IMR-90 (cell line): Measurements from ENCODE around the gene GSG1L. TPM values are rescaled to one million over a fixed set of nuclear protein-coding genes. Genes with fewer than 3 reads are reported as not detected.

ENCODE experiments used
- ATAC-seq: fragments of 200-7000 bp; cut with Tn5 transposase; 2 replicates; pipeline ENCODE4 v1.9.1; 2020; ENCODE audit warnings: low read depth, mild to moderate bottlenecking, moderate library complexity
- BruUV-seq: library from RNA; stranded (reverse); fragments of 400-500 nt; replicated peaks from 2 replicates; lab custom pipeline; 2021; lab: Mats Ljungman, UMichigan
- CTCF ChIA-PET: fragments of 300-600 bp; formaldehyde crosslinking; extraction: SDS; loops from one replicate; lab custom pipeline; 2021; ENCODE audit warnings: antibody characterized with exemption; lab: Yijun Ruan, JAX
- POLR2A ChIA-PET: fragments of 300-600 bp; sonication (Branson Sonifier 250); formaldehyde crosslinking; loops from one replicate; lab custom pipeline; 2022; ENCODE audit warnings: antibody characterized with exemption; ENCODE audit not compliant: unreplicated experiment; lab: Charles Lee
- DNase-seq: peaks from one replicate; pipeline ENCODE4 v3.0.0; 2013
- H2AFZ ChIP-seq: replicated peaks from 2 replicates; pipeline ENCODE3; 2013; ENCODE audit warnings: low read length, mild to moderate bottlenecking; ENCODE audit not compliant: poor library complexity
- H2AK5ac ChIP-seq: 2 replicates; pipeline ENCODE4 v1.6.1; 2013; ENCODE audit warnings: low read depth, low read length, inconsistent platforms
- H2AK9ac ChIP-seq: replicated peaks from 2 replicates; pipeline ENCODE3; 2013; ENCODE audit warnings: mild to moderate bottlenecking, low read depth, low read length, moderate library complexity; ENCODE audit not compliant: poor library complexity
- H2BK120ac ChIP-seq: 2 replicates; pipeline ENCODE4 v1.6.1; 2013; ENCODE audit warnings: low read depth, low read length, inconsistent platforms
- H2BK15ac ChIP-seq: 3 replicates; pipeline ENCODE4 v1.6.1; 2013; ENCODE audit warnings: low read depth, low read length, inconsistent platforms
- H2BK20ac ChIP-seq: 2 replicates; pipeline ENCODE4 v1.6.1; 2013; ENCODE audit warnings: low read depth, mild to moderate bottlenecking, inconsistent platforms, low read length, moderate library complexity
- H2BK5ac ChIP-seq: 2 replicates; pipeline ENCODE4 v1.6.1; 2013; ENCODE audit warnings: mild to moderate bottlenecking, low read depth, low read length, inconsistent platforms; ENCODE audit not compliant: poor library complexity, severe bottlenecking
- H3K14ac ChIP-seq: replicated peaks from 2 replicates; pipeline ENCODE4 v1.6.1; 2013; ENCODE audit warnings: low read depth, low read length, inconsistent platforms
- H3K18ac ChIP-seq: 2 replicates; pipeline ENCODE4 v1.6.1; 2013; ENCODE audit warnings: low read depth, low read length, control low read depth
- H3K23ac ChIP-seq: 2 replicates; pipeline ENCODE4 v1.6.1; 2013; ENCODE audit warnings: low read depth, low read length, inconsistent platforms
- H3K27ac ChIP-seq: 2 replicates; pipeline ENCODE4 v1.5.1; 2013; ENCODE audit warnings: mild to moderate bottlenecking, control low read depth, low read length; ENCODE audit not compliant: insufficient read depth
- H3K27me3 ChIP-seq: 2 replicates; pipeline ENCODE4 v1.6.1; 2013; ENCODE audit warnings: low read length; ENCODE audit not compliant: control insufficient read depth, insufficient read depth
- H3K36me3 ChIP-seq: 2 replicates; pipeline ENCODE4 v1.6.1; 2013; ENCODE audit warnings: low read length, mixed read lengths; ENCODE audit not compliant: control insufficient read depth, insufficient read depth
- H3K4ac ChIP-seq: 2 replicates; pipeline ENCODE4 v1.6.1; 2013; ENCODE audit warnings: low read depth, low read length, inconsistent platforms
- H3K4me1 ChIP-seq: 2 replicates; pipeline ENCODE4 v1.6.1; 2013; ENCODE audit warnings: low read length, mixed read lengths; ENCODE audit not compliant: control insufficient read depth, insufficient read depth
- H3K4me2 ChIP-seq: 2 replicates; pipeline ENCODE4 v1.6.1; 2013; ENCODE audit warnings: low read depth, mild to moderate bottlenecking, control low read depth, low read length, moderate library complexity
- H3K4me3 ChIP-seq: 2 replicates; pipeline ENCODE4 v1.5.1; 2013; ENCODE audit warnings: low read depth, mild to moderate bottlenecking, control low read depth, low read length, moderate library complexity; ENCODE audit not compliant: insufficient read depth
- H3K56ac ChIP-seq: 2 replicates; pipeline ENCODE4 v1.6.1; 2013; ENCODE audit warnings: low read length, inconsistent platforms; ENCODE audit not compliant: insufficient read depth; ENCODE audit errors: extremely low read depth
- H3K79me1 ChIP-seq, 2 experiments: 2 replicates each; pipeline ENCODE4 v1.6.1; 2013; ENCODE audit warnings: low read length in 2 of 2, inconsistent platforms in 1 of 2, low read depth in 1 of 2
- H3K9ac ChIP-seq: 2 replicates; pipeline ENCODE4 v1.6.1; 2013; ENCODE audit warnings: low read depth, low read length, control low read depth
- H3K9me1 ChIP-seq: 2 replicates; pipeline ENCODE4 v1.6.1; 2013; ENCODE audit warnings: low read length, inconsistent platforms; ENCODE audit not compliant: insufficient read depth
- H3K9me3 ChIP-seq: 2 replicates; pipeline ENCODE4 v1.6.1; 2013; ENCODE audit warnings: low read length; ENCODE audit not compliant: control insufficient read depth, insufficient read depth
- H4K20me1 ChIP-seq: 2 replicates; pipeline ENCODE4 v1.6.1; 2013; ENCODE audit warnings: low read length, inconsistent platforms; ENCODE audit not compliant: insufficient read depth
- H4K5ac ChIP-seq: 2 replicates; pipeline ENCODE4 v1.6.1; 2013; ENCODE audit warnings: mild to moderate bottlenecking, low read depth, low read length, control low read depth
- H4K8ac ChIP-seq, 2 experiments: 2 replicates each; pipeline ENCODE4 v1.6.1; 2013; ENCODE audit warnings: low read depth in 2 of 2, low read length in 2 of 2, control low read depth in 1 of 2, inconsistent platforms in 1 of 2
- H4K91ac ChIP-seq: 2 replicates; pipeline ENCODE4 v1.6.1; 2013; ENCODE audit warnings: low read depth, low read length, inconsistent platforms; ENCODE audit not compliant: insufficient read depth
- BHLHE40 ChIP-seq: fragments of 150-350 bp; IDR thresholded peaks from 2 replicates; pipeline ENCODE4 v1.6.1; 2016; ENCODE audit warnings: mild to moderate bottlenecking, low read depth, low read length
- CEBPB ChIP-seq: IDR thresholded peaks from 2 replicates; pipeline ENCODE4 v1.6.1; 2012; ENCODE audit warnings: low read depth, low read length, improper control_type of control experiment
- MAFK ChIP-seq: IDR thresholded peaks from 2 replicates; pipeline ENCODE4 v1.6.1; 2012; ENCODE audit warnings: low read depth, low read length, improper control_type of control experiment
- MAZ ChIP-seq: IDR thresholded peaks from 2 replicates; pipeline ENCODE4 v1.6.1; 2012; ENCODE audit warnings: low read depth, mild to moderate bottlenecking, low read length, improper control_type of control experiment, moderate library complexity, borderline replicate concordance
- NFE2L2 ChIP-seq: fragments of 150-350 bp; IDR thresholded peaks from 2 replicates; pipeline ENCODE4 v1.6.1; 2016; ENCODE audit warnings: low read depth, mild to moderate bottlenecking, low read length
- RAD21 ChIP-seq: IDR thresholded peaks from 2 replicates; pipeline ENCODE4 v1.6.1; 2012; ENCODE audit warnings: low read length, improper control_type of control experiment
- RCOR1 ChIP-seq: IDR thresholded peaks from 2 replicates; pipeline ENCODE4 v1.6.1; 2012; ENCODE audit warnings: mild to moderate bottlenecking, low read length, improper control_type of control experiment; ENCODE audit not compliant: insufficient replicate concordance
- RFX5 ChIP-seq: IDR thresholded peaks from 2 replicates; pipeline ENCODE4 v1.8.0; 2012; ENCODE audit warnings: low read depth, mild to moderate bottlenecking, low read length, moderate library complexity
- WGBS, 2 experiments: methylation state at CpG; one replicate each; pipeline versions ENCODE4 v1.1.5 to v1.1.7; 2013; ENCODE audit warnings: missing lambda C conversion rate in 2 of 2; ENCODE audit not compliant: insufficient read length in 1 of 2; ENCODE audit errors: extremely low coverage in 2 of 2; 5-methylcytosine and 5-hydroxymethylcytosine counted together
- dilution Hi-C: fragments of 300-500 bp; cut with HindIII; formaldehyde crosslinking; loops from one replicate; pipeline ENCODE4 v1.14.3; 2018; ENCODE audit warnings: low sequenced_read_pairs; ENCODE audit not compliant: unreplicated experiment
- in situ Hi-C: fragments of 300-500 bp; cut with MboI; formaldehyde crosslinking; loops from 3 replicates; pipeline ENCODE4 v1.14.3; 2019; ENCODE audit warnings: low sequenced_read_pairs, inconsistent platforms, mixed read lengths
- intact Hi-C: fragments of 100-400 bp; cut with micrococcal nuclease; formaldehyde crosslinking; loops from 2 replicates; pipeline ENCODE4 v1.10.0; 2022
- polyA plus RNA-seq, 3 experiments: library from polyadenylated mRNA; depleted of rRNA; stranded (reverse); fragments of >200 nt; gene quantifications; 2 replicates each; pipeline ENCODE4 v1.2.3, GENCODE V29; 2012; ENCODE audit warnings: low replicate concordance in 1 of 3
- total RNA-seq: library from RNA; depleted of rRNA; stranded (reverse); fragments of >200 nt; gene quantifications from 2 replicates; pipeline ENCODE4 v1.2.3, GENCODE V29; 2012
- TF ChIP-seq, protein P1 (sequence below): fragments of 150-350 bp; IDR thresholded peaks from 2 replicates; pipeline ENCODE4 v1.6.1; 2017; ENCODE audit warnings: mild to moderate bottlenecking, antibody characterized with exemption, low read length, low read depth

Gene GSG1L
- total and polyA plus RNA-seq, 2 of the 4 experiments (the other 2 are of a cell fraction) = not detected

- H3K9me1 ChIP-seq = no peaks in the 10 kb centered on the region
- H4K5ac ChIP-seq = no peak overlapping the region
- no peak overlapping the region for H4K8ac ChIP-seq
- no peak overlapping the region for H4K91ac ChIP-seq
- H2AFZ ChIP-seq = no peak overlapping the region
- H2AK5ac ChIP-seq = no peak overlapping the region
- H3K14ac ChIP-seq = no peak overlapping the region
- dilution Hi-C loops = no loop called here
- no peak overlapping the region for H2BK120ac ChIP-seq
- no peak overlapping the region for H3K9ac ChIP-seq
- H3K27me3 ChIP-seq = no peaks in the 10 kb centered on the region; the same call in 1 of the 2 replicates
- no peak overlapping the region for H3K27ac ChIP-seq
- H3K4ac ChIP-seq = no peak overlapping the region
- POLR2A ChIA-PET = no interaction called here
- H3K79me1 ChIP-seq = no peaks in the 10 kb centered on the region
- no peak overlapping the region for H3K18ac ChIP-seq
- H2BK5ac ChIP-seq = no peak overlapping the region
- H2BK15ac ChIP-seq = no peak overlapping the region
- WGBS, 2 experiments = no CpG with 5 or more reads among the region's 2 CpGs
- no peak overlapping the region for H2BK20ac ChIP-seq
- TF ChIP-seq CEBPB (no peak), BHLHE40 (no peak), MAZ (no peak), RAD21 (no peak), RCOR1 (no peak), RFX5 (no peak), MAFK (no peak), NFE2L2 (no peak)
- TF ChIP-seq, protein P1, sequence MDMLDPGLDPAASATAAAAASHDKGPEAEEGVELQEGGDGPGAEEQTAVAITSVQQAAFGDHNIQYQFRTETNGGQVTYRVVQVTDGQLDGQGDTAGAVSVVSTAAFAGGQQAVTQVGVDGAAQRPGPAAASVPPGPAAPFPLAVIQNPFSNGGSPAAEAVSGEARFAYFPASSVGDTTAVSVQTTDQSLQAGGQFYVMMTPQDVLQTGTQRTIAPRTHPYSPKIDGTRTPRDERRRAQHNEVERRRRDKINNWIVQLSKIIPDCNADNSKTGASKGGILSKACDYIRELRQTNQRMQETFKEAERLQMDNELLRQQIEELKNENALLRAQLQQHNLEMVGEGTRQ = no peak
- no peak overlapping the region for H3K4me2 ChIP-seq
- H3K4me3 ChIP-seq = no peak overlapping the region
- in situ Hi-C loops = no loop called here
- intact Hi-C loops = no loop called here
- H3K23ac ChIP-seq = no peak overlapping the region
- no peak overlapping the region for H3K56ac ChIP-seq
- ATAC-seq = no peak
- H3K9me3 ChIP-seq = no peaks in the 10 kb centered on the region
- DNase-seq = no peak
- H2AK9ac ChIP-seq = no peak overlapping the region
- no TSS peak for BruUV-seq
- H3K4me1 ChIP-seq = no peaks in the 10 kb centered on the region
- no peaks in the 10 kb centered on the region for H3K36me3 ChIP-seq
- CTCF ChIA-PET = interaction anchor here (1.0 kb wide), 1 partner anchor 88 kb away, joined by 3 read pairs; no protein-coding TSS in a partner anchor
- no peaks in the 10 kb centered on the region for H4K20me1 ChIP-seq
These were observed 80.3 kb downstream of the GSG1L start for GRCh38 chr16:27983244-27983643.
